CD1c-positive myeloid dendritic cell (primary cell): ENCODE results near the gene NRCAM.
A peak's percentile ranks its signal among the peaks of the same experiment; 100 is the strongest.

Experiments used
- DNase-seq: peaks from one replicate; pipeline ENCODE4 v3.0.0-alpha.2; 2016; ENCODE audit errors: extremely low spot score

NRCAM gene

DNA sequence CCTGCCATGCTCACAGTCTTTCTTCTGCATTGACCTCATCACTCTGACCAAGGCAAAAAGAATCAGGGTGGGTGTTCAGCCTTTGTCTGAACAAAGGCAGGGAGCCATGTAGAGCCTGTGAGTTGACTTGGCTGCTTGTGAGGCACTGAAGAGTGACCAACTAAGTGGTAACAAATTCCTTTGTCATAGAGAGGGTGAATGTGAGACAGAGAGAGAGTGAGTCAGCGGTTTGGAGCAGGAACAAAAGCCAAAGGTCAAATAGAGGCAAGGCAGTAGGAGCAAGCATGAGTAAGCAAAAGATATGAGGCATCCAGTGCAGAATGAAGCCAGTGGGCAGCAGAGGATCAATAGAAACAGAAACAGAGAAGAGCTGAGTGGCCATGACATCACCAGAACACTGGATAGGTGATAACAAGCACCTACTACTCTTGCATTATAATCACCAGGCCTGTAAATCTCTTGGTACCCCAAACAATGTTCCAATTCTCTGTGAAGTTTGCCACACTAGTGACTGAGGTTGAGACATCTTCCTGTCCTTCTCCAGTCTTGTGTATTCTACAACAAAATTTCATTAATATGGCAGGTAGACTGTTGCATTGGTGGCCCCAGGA is 209.9 kb downstream of the NRCAM start:
- DNase-seq, result no peak

DNA sequence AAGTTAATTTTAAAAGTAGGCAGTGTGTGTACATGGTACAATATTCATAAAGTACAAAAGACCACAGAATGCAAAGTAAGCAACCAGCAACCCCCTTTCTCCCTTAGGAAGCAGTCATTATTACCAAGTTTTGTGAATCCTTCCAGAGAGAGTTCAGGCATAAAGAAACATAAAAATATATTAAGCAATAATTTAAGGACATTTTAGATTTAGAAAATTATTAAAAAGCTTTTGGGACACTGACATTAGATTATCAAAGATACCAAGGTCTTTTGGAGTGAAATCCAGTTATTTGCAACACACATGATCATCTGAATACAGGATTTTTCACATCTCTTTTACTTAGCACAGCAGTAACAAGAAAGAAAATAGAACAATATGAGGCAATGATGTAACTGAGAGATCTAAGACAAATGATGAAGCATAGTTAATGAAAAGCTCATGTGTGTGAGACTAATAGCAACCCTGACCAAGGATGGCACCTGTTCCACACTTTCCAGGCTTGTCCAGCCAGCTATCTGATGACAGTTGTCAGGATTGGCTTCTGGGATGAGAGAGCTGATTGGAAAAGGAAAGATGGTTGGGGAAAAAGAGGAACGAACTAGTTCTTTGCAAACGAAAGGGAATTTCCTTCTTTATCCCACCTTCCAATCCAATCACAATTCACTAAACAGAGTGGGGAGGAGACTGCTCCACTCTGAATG is 210.6 kb downstream of the NRCAM start:
- no peak for DNase-seq

DNA sequence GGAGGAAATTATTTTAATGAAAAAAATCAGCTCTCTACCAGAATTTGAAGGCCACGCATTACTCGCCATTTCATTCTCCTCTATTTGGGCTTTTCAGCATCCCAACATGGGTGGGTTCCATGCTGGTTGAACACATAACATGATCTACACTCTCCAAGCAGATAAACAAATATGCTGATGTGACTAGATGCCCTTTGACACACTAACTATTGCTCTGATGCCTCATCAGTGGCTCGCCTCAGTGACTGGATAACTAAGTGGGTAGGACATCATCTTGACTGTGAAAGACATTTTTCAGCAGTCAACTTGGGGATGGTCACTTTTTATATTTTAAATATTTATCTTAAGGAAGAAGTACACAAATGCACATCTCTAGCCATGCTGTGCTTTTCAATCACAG is 212.1 kb downstream of the NRCAM start:
- DNase-seq, result no peak

GRCh38 chr7:108239501-108240225 is 216.6 kb downstream of the NRCAM start:
- no peak for DNase-seq

DNA sequence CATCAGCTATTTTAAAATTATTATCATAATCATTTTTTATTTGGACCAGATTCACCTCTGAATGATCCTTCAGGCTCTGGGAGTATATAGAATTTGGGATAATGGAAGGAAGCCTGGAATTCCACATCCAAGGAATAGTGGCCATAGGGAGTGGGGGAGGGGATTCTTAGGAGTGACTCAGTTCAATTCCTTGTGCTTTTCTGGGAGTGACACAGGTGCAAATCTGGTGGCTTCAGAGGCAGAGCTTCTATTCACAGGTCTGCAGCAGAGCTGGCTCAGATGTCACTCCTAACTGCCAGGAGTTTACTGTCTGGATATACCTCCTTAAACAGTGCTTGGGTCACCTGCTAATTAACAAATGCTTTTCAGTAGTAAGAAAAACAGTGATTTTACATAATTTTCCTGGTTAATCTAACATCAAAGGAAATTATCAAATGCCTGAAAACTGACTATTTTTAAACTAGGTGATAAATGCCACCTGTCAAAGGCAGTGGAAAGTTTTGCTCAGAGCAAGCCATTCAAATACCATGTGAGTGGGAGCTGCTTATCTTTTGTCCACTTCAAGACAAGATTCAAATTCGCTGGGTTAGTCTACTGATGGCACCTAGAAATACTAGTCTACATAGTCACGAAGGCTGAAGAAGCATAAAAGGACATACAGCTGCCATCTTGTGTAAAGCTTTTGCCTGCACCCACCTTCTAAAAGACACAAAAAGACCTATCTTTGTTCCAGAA is 219.4 kb downstream of the NRCAM start:
- DNase-seq, result no peak

DNA sequence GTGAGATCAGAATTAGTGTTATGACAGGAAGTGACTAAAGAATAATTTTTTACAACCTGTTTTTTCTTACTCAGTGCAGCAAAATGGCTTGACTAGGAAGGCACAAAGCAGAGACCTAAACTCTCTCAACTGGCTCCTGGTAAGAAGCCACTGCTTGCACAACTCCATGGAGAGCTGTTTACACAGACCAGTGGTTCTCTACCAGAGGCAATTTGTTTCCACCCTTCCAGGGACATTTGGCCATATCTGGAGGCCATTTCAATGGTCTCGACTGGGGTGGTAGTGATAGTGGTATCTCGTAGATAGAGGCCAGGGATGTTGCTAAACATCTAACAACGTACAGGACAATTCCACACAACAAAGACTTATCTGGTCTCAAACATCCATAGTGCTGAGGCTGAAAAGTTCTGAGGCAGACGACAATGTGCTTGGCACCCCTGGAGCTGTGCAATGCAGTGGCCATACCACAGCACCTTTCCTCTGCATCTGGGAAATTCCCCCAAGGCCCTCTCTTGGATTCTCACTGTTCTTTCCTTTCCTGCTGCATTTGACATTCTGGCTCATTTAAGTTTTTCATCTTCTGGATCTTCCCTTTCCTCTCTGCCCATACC is 220.7 kb downstream of the NRCAM start:
- no peak for DNase-seq

DNA sequence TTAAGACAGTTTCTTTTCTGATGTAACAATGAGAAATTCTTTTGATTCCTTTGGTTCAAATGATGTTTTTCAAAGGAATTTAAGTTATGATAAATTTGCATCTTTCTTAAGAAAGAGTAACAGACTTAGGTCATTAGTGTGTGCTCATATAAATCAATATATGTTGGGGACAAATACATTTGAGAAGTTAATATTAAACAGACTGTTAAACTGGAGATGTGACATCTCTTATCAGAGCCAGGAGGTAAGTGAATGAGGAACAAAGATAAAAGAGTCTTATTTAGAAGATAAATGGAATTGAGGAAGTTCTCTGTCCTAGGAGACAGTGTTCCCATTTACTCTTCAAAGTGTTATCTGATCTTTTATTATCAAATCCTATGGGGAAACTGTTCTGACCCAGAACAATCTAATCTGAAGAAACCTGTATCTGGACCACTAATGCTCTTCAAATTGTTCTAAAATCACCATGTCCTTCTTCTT is 221.2 kb downstream of the NRCAM start:
- DNase-seq, result no peak

DNA sequence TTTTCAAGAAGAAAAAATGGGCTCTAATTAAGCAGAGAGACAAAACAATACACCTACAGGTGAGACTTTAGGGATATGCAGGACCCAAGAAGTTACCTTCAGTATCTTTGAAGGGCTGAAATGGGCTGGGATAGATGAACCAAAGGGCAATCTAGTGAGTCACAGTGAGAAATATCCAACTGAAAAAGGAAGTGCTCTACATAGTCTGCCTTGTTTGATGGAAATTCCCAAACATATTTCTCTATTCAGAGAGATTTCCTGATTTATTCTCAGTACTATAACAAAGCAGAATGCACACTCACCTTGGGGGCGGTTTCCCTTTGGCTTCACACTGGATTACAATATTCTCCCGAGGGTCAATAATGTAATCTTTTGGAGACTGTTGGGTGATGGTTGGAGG is 222.0 kb downstream of the NRCAM start:
- DNase-seq, result no peak

GRCh38 chr7:108232076-108232475 is 224.2 kb downstream of the NRCAM start:
- DNase-seq, result no peak

DNA sequence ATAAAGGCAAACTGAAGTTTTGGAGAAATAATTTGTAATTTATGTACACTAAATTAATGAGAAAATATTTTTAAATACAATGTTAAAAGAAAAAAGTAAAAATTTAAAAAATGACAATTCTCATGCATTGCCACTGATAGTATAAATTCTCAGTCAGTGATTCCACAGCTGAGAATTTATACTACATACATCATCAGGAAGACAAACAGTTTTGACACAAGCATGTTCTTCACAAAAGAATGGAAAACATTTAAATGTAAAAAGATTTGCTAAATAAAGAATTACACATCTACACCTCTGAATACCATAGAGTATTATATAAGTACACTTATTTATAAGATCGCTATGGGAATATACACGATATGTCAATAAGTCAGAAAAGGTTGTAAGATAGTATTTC is 225.0 kb downstream of the NRCAM start:
- no peak for DNase-seq

DNA sequence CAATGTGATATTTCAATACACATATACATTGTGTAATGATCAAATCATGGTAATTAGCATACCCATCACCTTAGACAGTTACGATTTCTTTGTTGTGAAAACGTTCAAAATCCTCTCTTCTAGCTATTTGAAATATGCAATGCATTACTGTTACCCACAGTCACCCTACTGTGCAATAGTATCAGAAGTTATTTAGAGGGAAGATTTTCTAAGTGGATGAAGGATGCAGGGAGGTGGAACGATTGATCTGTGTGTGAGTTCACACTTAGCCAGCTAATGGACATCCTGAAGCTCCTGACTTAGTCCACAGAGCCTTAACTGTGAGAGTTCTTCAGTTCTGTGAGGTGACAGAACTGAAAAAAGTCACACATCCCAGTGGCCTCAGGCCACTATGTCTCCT is 228.9 kb downstream of the NRCAM start:
- no peak for DNase-seq

- DNase-seq, result no peak
Measured at GRCh38 chr7:108226816-108227299, 229.4 kb downstream of the NRCAM start.

DNA sequence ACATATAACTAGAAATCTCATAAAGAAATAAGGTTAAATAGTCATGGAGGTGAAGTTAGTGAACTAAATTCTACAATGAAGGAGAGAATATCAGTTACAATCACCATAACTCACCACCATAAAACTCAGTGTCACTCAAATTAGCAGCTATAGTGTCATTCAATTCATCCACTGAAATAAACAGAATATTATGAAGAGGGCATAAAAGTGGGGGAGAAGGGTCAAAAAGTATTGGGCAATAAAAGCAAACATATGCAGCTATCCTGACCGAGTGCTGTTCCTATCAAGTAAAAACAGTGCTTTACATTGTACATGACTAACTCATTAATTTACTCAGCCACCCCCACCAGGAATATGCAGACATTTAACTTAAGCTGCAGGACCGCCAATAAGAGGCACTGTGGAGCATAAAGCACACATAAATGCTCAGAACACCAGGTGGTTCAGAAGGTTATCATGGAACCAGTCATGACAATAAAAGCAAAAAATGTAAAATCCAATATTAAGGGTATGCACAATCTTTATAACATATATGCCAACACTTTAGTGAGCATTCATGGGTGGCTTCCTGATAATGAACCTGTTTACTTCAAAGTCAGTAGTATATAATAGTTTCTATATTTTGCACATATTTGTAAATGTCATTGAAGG is 230.6 kb downstream of the NRCAM start:
- no peak for DNase-seq

GRCh38 chr7:108224387-108224786 is 231.8 kb downstream of the NRCAM start:
- no peak for DNase-seq

GRCh38 chr7:108222236-108222892 is 233.9 kb downstream of the NRCAM start:
- no peak for DNase-seq

GRCh38 chr7:108211382-108212201 is 244.6 kb downstream of the NRCAM start:
- peak; percentile 17 for DNase-seq

- no peak for DNase-seq
Measured at GRCh38 chr7:108210796-108211195, 245.4 kb downstream of the NRCAM start.

DNA sequence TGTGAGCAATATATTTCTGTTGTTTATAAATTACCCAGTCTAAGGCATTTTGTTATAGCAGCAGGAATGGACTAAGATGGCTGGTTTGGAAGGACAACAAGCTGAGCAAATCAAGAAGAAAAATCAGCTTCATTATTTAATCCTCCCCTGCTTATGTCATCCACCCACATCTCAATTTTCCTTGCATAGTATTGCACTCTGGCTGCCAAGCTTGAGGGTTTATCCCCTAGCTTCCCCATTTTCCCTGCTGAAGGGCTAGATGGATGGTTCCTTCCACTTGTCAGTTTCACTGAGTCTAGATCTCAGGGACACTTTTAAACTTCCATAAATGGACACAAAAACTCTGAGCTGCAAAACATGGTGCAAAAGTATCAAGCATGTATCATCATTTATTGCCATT is 250.9 kb downstream of the NRCAM start:
- no peak for DNase-seq

DNA sequence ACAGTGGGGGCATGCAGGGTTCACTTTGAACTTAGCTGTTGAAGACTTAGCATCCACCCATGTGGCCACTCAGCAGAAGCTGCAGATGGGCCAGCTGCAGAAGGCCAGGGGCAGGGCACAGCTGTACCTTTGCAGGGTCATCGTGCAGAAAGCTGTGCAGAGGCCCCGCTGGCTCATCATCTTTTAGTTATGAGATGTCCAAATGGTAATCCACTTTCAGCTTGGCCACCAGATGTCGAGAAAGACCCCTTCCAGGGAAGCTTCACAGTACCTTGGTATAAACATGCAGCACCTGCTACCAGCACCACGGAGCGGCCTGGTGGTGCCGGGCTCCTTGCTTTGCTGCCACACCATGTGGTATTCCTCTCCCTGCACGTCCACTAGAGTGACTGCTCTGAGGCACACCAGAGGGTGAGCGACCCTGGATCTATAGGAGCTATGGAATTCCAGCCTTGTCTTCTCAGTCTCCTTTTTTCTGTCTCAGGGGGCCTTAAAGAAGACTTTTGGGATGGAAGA is 251.9 kb downstream of the NRCAM start:
- DNase-seq, result no peak

GRCh38 chr7:108203537-108203936 is 252.7 kb downstream of the NRCAM start:
- no peak for DNase-seq
